Kidney tubule cell (primary cell): ENCODE data around the gene ANKS1A.

Source experiments
- DNase-seq: peaks from one replicate; pipeline ENCODE4 v3.0.0-alpha.2; 2018; ENCODE audit warnings: low spot score

Gene ANKS1A

DNA sequence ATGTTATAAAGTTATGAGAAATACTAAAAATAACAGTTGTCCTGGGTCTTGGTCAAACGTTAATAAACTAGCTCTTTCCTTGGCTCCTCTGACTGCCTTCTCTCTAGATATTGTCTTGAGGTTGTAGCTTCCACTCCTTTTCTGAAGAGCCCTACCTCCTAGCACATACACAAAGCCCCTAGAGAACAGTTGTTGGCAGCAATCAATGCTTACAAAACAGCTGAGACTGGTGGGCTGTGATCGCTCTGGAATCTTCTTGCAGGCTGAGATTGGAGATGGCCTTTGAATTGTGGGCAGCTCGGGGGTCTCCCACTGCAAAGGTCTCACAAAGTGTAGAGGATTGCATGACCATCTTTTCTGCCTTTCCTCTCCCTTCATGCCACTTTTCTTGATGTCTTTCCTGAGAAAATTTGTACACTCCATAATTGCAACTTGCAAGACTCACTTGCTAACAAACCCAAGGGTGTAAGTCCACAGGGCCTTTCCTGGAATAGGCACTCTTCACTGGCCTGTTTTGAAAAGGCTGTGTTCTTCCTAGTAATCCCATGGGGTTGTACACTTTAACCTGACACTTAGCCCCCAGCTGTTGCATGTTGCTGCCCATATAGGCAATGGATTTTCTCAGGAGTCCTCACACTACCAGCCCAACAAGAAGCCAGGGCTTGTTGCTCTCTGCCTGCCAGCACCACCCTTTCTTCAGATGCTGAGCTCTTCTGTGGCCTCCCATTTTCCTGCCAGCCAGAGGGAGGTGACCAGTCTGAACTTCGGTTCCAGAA, 152.2 kb downstream of the ANKS1A start:
- no peak for DNase-seq

DNA sequence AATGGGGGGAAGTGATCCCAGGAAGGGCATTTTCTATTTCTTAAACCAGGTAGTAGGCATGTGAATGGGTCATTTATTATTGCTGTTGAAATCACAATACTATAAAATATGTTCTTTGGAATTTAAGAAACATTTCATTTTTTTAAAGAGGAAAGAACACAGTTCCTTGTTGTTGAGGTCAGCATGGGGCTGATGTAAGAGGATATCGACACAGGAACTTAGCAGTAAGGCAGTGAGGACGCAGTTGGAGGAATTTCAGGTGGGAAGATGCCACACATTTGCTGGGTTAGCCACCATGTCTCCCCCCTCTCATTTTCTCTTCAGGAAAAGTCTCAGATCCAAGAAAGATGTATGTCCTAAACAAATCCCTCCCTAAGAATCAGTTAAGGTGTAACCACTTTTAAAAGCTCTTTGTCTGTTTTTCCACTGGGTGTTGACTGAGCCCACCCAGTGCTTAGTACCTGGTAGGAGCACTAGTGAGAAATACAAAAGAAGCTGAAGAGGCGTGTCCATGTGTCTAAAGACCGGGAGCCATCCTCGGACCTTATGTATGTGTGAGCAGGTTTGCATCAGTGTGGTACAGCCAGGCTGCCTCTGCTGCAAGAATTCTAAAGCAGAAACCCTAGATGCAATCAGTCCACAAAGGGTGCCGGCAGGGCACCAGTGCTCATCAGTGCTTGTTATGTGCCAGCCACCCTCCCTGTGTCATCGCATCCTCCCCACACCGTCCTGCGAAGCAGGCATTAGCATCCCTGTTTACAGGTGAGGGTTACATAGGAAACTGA, 153.2 kb downstream of the ANKS1A start:
- DNase-seq = no peak

DNA sequence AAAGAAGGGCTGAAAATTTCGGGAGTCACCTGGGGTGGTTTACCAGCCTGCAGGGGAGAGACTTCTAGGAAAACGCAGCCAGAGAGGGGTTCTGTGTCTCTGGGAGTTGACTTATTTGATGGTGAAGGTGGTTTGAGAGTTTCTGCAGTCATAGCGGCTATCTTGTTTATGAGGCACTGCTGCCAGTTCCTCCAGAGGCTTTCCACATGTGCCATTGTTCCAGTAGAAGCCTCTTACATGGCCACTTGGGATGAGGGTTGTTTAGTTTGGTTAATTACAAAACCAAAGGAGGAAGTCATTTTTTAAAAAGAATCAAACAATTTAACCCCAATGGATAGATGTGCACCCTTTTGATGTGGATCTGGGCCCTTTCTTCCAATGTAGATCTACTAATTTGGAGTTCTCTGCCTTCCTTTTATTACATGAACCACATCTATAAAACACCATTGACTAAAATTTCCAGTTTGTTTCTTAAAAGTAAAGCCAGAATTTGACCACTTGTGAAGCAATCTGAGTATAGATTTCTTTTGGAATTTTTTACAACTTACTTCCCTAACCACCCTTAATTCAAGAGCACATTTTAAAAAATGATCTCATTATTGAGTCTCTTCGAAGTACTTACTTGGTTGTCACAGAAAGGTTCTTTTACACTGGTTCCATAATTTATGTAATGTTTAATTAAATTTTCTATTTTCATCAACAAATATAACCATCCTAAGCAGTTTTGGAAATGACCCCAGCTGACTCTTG, 154.5 kb downstream of the ANKS1A start:
- DNase-seq = no peak

- peak; percentile 34 for DNase-seq
Observed at GRCh38 chr6:35044145-35044745, 155.2 kb downstream of the ANKS1A start.

- no peak for DNase-seq
Observed at GRCh38 chr6:35044761-35045421, 155.8 kb downstream of the ANKS1A start.

DNA sequence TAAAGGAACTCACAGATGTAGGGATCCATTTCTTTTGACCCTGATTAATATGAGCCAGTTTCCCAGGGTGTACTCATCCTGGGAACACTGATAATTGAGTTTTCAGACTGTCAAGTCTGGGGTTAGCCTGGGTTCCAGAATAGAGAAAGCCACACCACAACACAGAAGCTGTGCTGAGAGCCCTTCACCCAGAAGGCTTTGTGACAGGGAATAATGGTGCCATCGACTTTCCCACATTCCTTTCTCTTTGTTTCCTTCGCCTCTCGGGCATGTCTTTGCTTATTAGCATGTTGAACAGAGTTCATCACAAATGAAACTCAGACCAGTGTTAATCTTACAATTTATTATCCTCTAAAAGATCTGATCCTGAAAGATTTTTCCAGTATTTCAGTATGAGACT, 157.0 kb downstream of the ANKS1A start:
- no peak for DNase-seq

- DNase-seq = no peak
Observed at GRCh38 chr6:35046862-35047261, 157.8 kb downstream of the ANKS1A start.

DNA sequence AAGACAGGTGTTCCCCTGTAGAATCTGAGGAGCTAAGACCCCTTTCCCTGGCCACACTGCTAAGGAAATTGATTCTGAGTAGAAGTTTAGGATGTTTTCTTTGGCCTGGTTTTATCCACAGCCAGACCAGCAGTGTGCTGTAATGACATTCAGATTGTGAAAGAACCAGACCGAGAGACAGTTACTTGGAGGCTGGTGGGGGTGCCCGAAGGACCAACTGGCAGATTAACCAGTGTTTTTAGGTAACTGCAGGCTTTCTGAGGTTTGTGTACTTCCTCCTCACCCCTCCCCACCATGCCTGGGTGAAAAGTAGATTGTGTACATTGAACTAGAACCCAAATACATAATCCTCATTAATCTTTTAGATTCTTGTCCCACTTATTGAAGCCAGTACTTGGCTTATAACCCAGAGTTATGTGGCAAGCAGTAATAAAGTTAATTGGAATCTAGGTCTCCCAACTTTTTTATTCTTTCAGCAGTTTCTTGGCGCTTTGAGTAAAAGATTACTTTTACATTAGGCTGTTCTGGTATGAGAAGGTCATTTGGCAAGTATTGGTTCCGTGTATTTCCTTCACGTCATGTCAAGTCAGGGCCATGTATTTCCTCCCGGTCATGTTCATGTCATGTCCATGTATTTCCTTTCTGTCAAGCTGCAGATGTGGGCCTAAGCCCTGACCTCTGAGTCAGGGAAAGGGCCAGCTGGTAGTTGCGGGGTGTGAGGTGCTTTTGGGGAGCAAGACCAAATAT, 158.4 kb downstream of the ANKS1A start:
- no peak for DNase-seq

DNA sequence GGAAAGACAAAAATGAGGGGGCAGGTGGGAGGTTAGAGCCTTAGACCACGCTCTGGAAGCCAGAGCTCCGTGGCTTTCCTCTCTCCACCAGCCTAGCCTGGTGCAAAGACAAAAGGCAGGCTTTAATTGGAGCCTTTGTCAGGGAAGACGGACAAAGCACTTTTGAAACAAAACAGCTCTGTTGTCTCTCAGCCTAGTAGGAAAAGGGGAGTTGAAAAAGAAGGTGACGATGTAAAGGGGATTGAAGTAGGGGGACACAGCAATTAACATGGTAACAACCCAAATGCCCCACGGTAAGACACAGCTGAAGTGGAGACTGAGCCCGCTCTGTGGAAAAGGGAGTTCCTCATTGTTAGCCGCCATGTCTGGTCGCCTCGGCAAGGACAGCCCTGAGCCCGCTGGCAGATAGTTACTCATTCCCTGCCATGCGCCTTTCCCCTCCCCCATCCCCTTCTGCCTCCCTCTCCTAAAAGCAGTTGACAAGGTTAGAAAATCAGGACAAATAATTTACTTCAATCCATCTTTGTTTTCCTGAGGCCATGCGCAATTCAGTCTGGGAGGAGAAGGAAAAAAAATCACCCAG, 159.1 kb downstream of the ANKS1A start:
- no peak for DNase-seq

- no peak for DNase-seq
Observed at GRCh38 chr6:35048631-35049083, 159.6 kb downstream of the ANKS1A start.

- DNase-seq = no peak
Observed at GRCh38 chr6:35049156-35049735, 160.2 kb downstream of the ANKS1A start.

- no peak for DNase-seq
Observed at GRCh38 chr6:35049900-35050756, 161.1 kb downstream of the ANKS1A start.

- no peak for DNase-seq
Observed at GRCh38 chr6:35050757-35051330, 161.8 kb downstream of the ANKS1A start.

DNA sequence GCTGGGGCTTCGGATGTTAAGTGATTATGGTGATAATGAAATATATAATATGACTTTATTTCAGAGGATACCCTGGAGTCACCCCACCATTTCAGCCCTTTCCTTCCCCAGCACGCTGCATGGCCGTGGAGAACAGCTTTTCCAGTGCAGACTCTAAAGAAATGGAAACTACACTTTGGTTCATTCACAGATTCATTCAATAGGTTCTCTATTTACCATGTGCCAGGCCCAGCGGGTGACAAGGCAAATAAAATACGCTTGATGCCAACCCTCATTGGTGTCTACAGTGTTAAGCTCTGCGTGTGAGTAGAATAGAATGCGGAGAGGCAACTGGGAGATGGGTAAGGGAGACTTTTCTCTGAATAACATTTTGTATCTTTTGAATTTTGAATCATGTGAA, 162.3 kb downstream of the ANKS1A start:
- no peak for DNase-seq

GRCh38 chr6:35051997-35052583, 163.0 kb downstream of the ANKS1A start:
- no peak for DNase-seq

DNA sequence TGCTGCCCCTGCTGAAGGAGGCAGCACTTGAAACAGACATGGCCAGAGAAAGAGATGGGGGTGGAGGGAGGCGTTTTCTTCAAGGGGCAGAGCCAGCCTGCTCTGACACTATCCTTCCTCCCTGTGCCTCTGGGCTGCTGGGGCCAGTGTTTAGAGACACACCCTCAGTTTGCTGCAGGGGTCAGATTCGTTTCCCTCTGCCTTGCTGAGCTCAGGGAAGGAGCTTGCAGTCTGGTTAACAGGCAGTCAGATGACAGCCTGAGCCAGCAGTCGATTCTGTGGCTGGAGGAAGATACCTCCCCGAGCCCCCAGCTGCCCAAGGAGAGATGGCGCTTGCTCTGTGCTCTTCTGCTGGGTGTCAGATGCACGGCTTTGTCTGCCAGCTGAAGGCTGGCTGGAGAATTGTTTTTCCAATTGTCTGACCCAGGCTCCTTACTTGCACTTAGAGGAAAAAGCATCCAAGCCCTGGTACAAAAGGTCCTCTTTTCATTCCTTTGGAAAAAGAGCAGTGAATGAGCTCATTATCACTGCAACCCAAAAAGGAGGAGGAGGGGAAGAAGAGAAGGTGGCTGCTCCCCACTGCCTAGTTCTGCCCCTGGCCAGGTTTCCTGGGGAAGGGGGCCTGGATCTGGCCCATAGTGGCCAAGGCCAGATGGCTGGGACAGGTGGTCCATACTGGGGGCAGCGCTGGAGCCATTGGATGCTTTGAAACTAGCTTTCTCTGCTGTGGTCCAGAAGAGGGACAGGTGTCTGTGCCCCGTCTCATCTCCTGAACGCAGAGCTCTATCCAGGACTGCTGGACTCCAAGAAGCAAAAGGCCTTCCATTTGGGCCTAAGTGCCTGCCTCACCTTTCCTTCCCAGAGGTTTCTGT, 163.9 kb downstream of the ANKS1A start:
- DNase-seq = no peak

GRCh38 chr6:35053701-35054100, 164.6 kb downstream of the ANKS1A start:
- DNase-seq = no peak
